Ishikawa (cell line): ENCODE measurements around the gene NFIX.

Experiments used
- CREB1 ChIP-seq: IDR thresholded peaks from 2 replicates; pipeline ENCODE4 v1.6.1; 2012; ENCODE audit warnings: low read depth
- EGR1 ChIP-seq: IDR thresholded peaks from 2 replicates; pipeline ENCODE4 v1.6.1; 2012
- TF ChIP-seq, protein P1 (sequence below): IDR thresholded peaks from 2 replicates; pipeline ENCODE4 v1.6.1; 2012

DNA sequence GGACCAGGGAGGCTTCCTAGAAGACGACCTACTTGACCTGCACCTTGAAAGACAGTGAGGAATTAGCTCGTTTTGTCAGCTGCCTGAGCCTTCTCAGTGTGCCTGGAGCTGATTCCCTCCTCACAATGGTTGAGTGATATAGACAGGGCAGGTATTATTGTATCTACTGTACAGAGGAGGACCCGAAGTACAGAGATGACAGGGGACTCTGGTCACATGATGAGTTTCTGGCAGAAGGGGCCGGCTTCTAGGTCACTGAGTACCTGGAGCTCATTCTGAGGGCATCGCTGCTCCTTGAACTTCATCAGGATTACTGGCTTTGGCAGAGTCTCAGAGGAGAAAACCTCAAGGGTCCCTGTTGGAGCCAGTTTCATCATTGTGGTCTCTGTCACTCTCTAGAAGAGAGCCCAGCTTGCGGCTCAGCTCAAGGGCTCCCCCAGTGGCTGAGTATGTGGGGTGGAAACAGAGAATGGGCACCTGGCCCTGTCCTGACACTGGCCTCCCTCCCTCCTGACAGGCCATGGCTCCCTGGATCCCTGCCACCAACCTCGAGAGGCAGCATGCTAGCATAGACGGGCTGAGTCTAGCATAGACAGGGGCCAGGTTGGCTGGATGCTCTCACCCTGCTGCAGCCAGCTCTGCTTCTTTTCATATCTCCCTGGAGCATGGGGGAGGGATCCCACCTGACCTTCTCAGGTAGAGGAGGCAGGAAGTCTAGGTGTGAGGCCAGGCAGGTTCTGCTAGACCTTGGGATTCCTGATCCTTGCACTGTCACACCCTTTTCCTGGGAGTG lies 38.7 kb downstream of the NFIX start:
- TF ChIP-seq, protein P1, sequence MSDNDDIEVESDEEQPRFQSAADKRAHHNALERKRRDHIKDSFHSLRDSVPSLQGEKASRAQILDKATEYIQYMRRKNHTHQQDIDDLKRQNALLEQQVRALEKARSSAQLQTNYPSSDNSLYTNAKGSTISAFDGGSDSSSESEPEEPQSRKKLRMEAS, result peak; percentile 35; the same call in 1 of the 2 replicates
- TF ChIP-seq CREB1 (no peak), EGR1 (no peak)
